ENCODE data around the gene AHCYL2. TPM values are rescaled to one million over a fixed set of nuclear protein-coding genes. Genes with fewer than 3 reads are reported as not detected.

Gene AHCYL2
- total RNA-seq, 1 donor, result 8.6 TPM

GRCh38 chr7:129273936-129274335 lies 49.1 kb downstream of the AHCYL2 start:
- no peak overlapping the region for H3K4me3 ChIP-seq (ENCODE audit: low read depth, low read length)
- TF ChIP-seq CTCF (IDR thresholded peaks at IDR 0.05; ENCODE audit: insufficient read depth, low read depth, low read length), result no peak
- no peak for DNase-seq (ENCODE audit: low read depth)

- no peak for TF ChIP-seq CTCF (IDR thresholded peaks at IDR 0.05; ENCODE audit: insufficient read depth, low read depth, low read length)
- no peak for DNase-seq (ENCODE audit: low read depth)
- H3K4me3 ChIP-seq (ENCODE audit: low read depth, low read length), result no peak overlapping the region
These were observed 52.8 kb downstream of the AHCYL2 start for GRCh38 chr7:129277629-129278028.

GRCh38 chr7:129278688-129279087 lies 53.9 kb downstream of the AHCYL2 start:
- H3K4me3 ChIP-seq (ENCODE audit: low read depth, low read length), result no peak overlapping the region
- no peak for DNase-seq (ENCODE audit: low read depth)
- no peak for TF ChIP-seq CTCF (IDR thresholded peaks at IDR 0.05; ENCODE audit: insufficient read depth, low read depth, low read length)

GRCh38 chr7:129279757-129280156 lies 54.9 kb downstream of the AHCYL2 start:
- no peak for DNase-seq (ENCODE audit: low read depth)

GRCh38 chr7:129281163-129281562 lies 56.3 kb downstream of the AHCYL2 start:
- no peak overlapping the region for H3K4me3 ChIP-seq (ENCODE audit: low read depth, low read length)
- no peak for TF ChIP-seq CTCF (IDR thresholded peaks at IDR 0.05; ENCODE audit: insufficient read depth, low read depth, low read length)
- DNase-seq (ENCODE audit: low read depth), result no peak

More at GRCh38 chr7:129279757-129280156, 54.9 kb downstream of the AHCYL2 start:
- TF ChIP-seq CTCF (IDR thresholded peaks at IDR 0.05; ENCODE audit: insufficient read depth, low read depth, low read length), result no peak
- no peak overlapping the region for H3K4me3 ChIP-seq (ENCODE audit: low read depth, low read length)

- DNase-seq (ENCODE audit: low read depth), result no peak
- no peak overlapping the region for H3K4me3 ChIP-seq (ENCODE audit: low read depth, low read length)
- TF ChIP-seq CTCF (IDR thresholded peaks at IDR 0.05; ENCODE audit: insufficient read depth, low read depth, low read length), result no peak
These were observed 58.0 kb downstream of the AHCYL2 start for GRCh38 chr7:129282865-129283264.

GRCh38 chr7:129283936-129284335 lies 59.1 kb downstream of the AHCYL2 start:
- H3K4me3 ChIP-seq (ENCODE audit: low read depth, low read length), result no peak overlapping the region
- no peak for DNase-seq (ENCODE audit: low read depth)
- TF ChIP-seq CTCF (IDR thresholded peaks at IDR 0.05; ENCODE audit: insufficient read depth, low read depth, low read length), result no peak
